Activated T-helper 1 cell treated with anti-CD3 and anti-CD28 coated beads, Interleukin-12 subunit alpha, Interleukin-12 subunit beta, Interleukin-2, Interleukin-4 antibody, amounts not matched to agents 30 ng/mL and 10 ng/mL and 1 ng/mL, durations not matched to agents 14 hours and 24 hours and 36 hours (primary cell): ENCODE results near the gene ARHGEF9. TPM values are rescaled to one million over a fixed set of nuclear protein-coding genes. Genes with fewer than 3 reads are reported as not detected.

Experiments used
- DNase-seq: peaks from one replicate; pipeline ENCODE4 v3.0.0; 2021; ENCODE audit warnings: low spot score
- H3K27ac Mint-ChIP-seq: one replicate; pipeline ENCODE4 v1.8.0; 2021; ENCODE audit warnings: mild to moderate bottlenecking, mixed read lengths
- H3K27me3 Mint-ChIP-seq: one replicate; pipeline ENCODE4 v1.8.0; 2022; ENCODE audit warnings: mild to moderate bottlenecking, moderate library complexity, mixed read lengths; ENCODE audit not compliant: insufficient read depth
- H3K36me3 Mint-ChIP-seq: one replicate; pipeline ENCODE4 v1.8.0; 2021; ENCODE audit warnings: low read depth, mixed read lengths
- H3K4me1 Mint-ChIP-seq: one replicate; pipeline ENCODE4 v1.8.0; 2021; ENCODE audit warnings: low read depth, mixed read lengths
- H3K4me3 Mint-ChIP-seq: one replicate; pipeline ENCODE4 v1.8.0; 2021; ENCODE audit warnings: mild to moderate bottlenecking, moderate library complexity, mixed read lengths
- H3K9me3 Mint-ChIP-seq: one replicate; pipeline ENCODE4 v1.8.0; 2021; ENCODE audit warnings: mixed read lengths
- intact Hi-C: fragments of 100-400 bp; cut with micrococcal nuclease; formaldehyde crosslinking; loops from one replicate; pipeline ENCODE4 v1.15.1; 2024
- total RNA-seq: library from RNA; stranded (reverse); gene quantifications from 2 replicates; pipeline ENCODE4 v1.2.3, GENCODE V29; 2022

Gene ARHGEF9
- total RNA-seq, 1 donor from 2014 or later, result 18.9 TPM

DNA sequence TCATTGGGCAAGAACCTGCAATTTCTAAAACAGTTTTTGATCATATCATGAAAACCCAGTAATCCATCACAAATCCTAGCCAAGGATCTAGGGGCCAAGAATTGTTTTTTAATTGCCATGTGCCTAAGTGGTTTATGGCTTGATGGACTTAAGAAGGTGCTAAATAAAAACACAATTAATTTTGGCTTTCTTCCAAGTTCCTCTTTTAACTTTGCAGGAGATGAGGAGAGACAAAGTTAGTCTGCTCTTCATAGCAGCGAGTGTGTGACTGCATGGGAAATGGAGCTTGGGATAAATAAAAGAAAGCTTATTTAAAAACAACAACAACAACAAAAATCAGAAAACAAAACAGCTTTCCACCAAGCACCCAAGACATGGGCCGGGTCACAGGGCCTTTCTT, 41.4 kb downstream of the ARHGEF9 start:
- no peaks in the 10 kb centered on the region for H3K27me3 Mint-ChIP-seq
- H3K9me3 Mint-ChIP-seq, result peaks cover 2% of the 10 kb centered on the region
- H3K4me3 Mint-ChIP-seq, result peak overlapping the region; percentile 37
- DNase-seq, result no peak
- intact Hi-C loops, result no loop called here
- no peak overlapping the region for H3K27ac Mint-ChIP-seq
- H3K4me1 Mint-ChIP-seq, result peaks cover 83% of the 10 kb centered on the region
- peaks cover 7% of the 10 kb centered on the region for H3K36me3 Mint-ChIP-seq

DNA sequence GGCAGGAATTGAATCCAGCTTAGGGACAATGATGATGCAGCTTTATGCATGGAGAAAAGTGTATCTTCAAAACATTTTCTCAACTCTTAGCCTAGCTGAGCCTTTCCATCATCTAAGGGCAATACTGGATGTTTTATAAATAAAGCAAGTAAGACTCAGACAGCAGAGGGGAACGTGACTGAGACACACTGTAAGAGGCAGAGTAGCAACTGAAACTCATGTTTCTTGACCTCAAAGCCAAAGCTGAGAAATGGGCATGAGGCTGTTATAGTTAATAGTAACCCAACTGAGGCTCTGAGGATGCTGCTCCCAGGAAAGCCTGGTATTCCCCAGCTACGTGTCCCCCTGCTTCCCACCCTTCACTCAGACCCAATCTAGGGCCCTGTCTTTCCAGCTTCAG, 44.6 kb downstream of the ARHGEF9 start:
- H3K27ac Mint-ChIP-seq, result no peak overlapping the region
- no peaks in the 10 kb centered on the region for H3K9me3 Mint-ChIP-seq
- H3K4me3 Mint-ChIP-seq, result no peak overlapping the region
- H3K4me1 Mint-ChIP-seq, result peaks cover 63% of the 10 kb centered on the region
- H3K27me3 Mint-ChIP-seq, result no peaks in the 10 kb centered on the region
- intact Hi-C loops, result no loop called here
- DNase-seq, result no peak
- peaks cover 3% of the 10 kb centered on the region for H3K36me3 Mint-ChIP-seq

DNA sequence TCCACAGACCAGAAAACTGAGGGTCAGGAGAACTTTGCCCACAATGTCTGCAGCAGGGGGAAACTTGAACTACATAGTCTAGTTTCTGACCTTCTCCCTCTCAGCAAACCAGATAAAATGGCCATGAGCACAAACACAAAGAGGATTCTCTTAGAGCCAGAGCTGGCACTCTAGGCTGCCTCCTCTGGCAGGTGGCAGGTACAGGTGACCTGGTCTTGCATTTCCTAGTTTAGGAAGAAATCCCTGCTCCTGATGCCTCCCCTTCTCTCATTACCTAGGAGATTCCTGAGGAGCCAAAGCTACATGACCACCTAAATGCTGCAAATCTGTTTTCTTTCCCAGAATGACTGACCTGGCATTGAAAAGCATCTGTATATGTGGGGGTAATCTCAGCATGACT, 45.1 kb downstream of the ARHGEF9 start:
- Mint-ChIP-seq H3K27ac (no peak overlapping the region), H3K9me3 (no peaks in the 10 kb centered on the region), H3K36me3 (peaks cover 3% of the 10 kb centered on the region), H3K4me3 (no peak overlapping the region), H3K4me1 (peaks cover 60% of the 10 kb centered on the region), H3K27me3 (no peaks in the 10 kb centered on the region)
- no peak for DNase-seq
- intact Hi-C loops, result loop anchor here (2.0 kb wide), 1 partner anchor 15 kb away; a partner anchor contains a TSS

DNA sequence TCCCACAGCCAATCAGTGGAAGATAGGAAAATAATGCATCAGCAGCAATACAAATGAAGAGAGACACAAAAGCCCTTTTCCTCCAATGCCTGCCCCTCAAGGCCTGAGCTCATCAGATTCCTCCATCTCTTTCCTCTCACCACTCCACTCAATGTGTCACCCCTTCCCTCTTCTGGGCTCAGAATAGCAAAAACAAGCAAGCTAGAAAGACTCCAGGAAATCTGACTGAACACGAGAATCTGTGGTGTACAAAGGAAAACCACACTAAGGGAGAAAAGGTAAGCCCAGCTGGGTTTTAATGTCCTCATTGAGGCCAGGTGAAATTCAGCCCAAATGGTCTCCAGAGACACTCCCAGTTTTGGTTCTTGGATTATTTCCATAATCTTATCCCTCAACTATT, 46.3 kb downstream of the ARHGEF9 start:
- intact Hi-C loops, result loop anchor here (2.0 kb wide), 1 partner anchor 16 kb away; a partner anchor contains a TSS
- Mint-ChIP-seq H3K36me3 (peaks cover 3% of the 10 kb centered on the region), H3K4me3 (peak overlapping the region; percentile 34), H3K4me1 (peaks cover 48% of the 10 kb centered on the region), H3K27ac (no peak overlapping the region), H3K9me3 (no peaks in the 10 kb centered on the region), H3K27me3 (no peaks in the 10 kb centered on the region)
- DNase-seq, result no peak

DNA sequence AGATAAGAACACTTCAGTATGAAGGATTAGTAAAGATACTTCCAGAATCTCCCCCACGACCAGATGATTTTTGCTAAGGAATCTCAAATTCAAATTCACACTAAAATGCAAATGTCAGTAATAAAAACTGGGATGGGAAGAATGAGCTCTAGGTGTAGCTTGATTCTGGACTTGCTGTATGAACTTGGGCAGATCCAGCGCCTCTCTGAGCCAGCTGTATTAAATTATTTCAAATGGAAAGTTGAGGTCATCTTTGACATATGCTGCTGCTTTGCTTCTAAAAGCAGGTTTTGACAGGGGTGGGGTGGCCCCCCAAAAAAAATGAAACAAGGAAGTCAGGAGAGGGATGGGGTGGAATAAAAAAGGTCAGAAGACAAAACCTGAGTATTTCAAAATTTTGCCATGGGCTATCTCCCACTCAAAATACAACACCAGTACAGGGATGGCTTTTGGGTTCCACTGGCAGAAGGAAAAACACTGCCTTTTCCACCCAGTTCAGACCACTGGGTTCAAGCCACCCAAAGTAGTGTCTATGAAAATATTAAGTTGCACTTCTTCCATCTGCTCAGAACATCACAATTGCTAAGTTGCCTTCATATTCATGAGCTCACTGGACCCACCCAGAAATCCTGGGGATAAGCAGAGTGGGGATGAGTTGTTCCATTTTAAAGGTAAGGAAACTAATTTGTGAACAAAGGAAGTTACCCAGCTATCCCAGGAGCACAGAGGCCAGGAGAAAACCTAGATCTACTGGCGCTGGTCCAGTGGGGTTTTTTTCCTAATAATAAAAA, 47.7 kb downstream of the ARHGEF9 start:
- intact Hi-C loops, result no loop called here
- Mint-ChIP-seq H3K27me3 (no peaks in the 10 kb centered on the region), H3K4me1 (peaks cover 47% of the 10 kb centered on the region), H3K9me3 (no peaks in the 10 kb centered on the region), H3K27ac (no peak overlapping the region), H3K4me3 (no peak overlapping the region), H3K36me3 (peaks cover 6% of the 10 kb centered on the region)
- DNase-seq, result no peak

DNA sequence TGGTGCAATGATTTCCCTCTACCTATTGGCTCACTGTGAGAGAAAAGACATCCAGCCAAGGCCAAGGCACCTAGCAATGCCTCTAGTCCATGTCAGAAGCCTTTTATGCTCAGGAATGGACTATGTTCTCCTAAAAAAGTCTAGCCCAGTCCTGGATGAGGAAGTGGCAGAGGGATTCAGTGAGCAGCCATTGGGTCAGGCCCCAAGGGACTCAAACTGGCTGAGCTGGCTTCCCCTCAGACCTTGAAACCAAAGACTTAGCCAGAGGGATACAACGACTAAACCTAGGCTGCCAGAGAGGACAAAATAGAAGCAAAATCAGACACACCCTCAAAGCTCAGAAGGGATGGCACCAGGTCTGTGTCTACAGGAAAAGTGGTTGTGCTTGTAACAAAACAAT, 49.1 kb downstream of the ARHGEF9 start:
- Mint-ChIP-seq H3K36me3 (peaks cover 8% of the 10 kb centered on the region), H3K27me3 (no peaks in the 10 kb centered on the region), H3K27ac (no peak overlapping the region), H3K4me1 (peaks cover 40% of the 10 kb centered on the region), H3K4me3 (no peak overlapping the region), H3K9me3 (no peaks in the 10 kb centered on the region)
- no peak for DNase-seq
- intact Hi-C loops, result no loop called here

DNA sequence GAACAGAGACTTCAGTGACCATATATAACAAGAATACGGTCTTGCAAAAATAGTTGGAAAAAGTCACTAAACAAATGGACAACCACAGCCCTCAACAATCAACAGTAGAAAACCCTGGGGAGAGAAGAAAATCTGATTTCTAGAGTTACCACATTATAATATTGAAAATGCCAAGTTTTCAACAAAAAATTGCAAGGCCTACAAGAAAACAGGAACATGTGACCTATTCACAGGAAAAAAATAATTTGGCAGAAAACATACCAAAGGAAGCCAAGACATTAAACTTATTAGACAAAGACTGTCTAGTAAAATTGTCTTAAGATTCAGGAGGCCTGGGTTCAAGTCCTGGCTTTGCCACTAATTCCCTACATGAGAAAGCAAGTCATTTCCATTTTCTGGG, 64.7 kb downstream of the ARHGEF9 start:
- H3K9me3 Mint-ChIP-seq, result no peaks in the 10 kb centered on the region
- peaks cover 7% of the 10 kb centered on the region for H3K4me1 Mint-ChIP-seq
- intact Hi-C loops, result no loop called here
- no peak overlapping the region for H3K4me3 Mint-ChIP-seq
- H3K36me3 Mint-ChIP-seq, result peaks cover 33% of the 10 kb centered on the region
- H3K27me3 Mint-ChIP-seq, result no peaks in the 10 kb centered on the region
- no peak overlapping the region for H3K27ac Mint-ChIP-seq
- DNase-seq, result no peak

DNA sequence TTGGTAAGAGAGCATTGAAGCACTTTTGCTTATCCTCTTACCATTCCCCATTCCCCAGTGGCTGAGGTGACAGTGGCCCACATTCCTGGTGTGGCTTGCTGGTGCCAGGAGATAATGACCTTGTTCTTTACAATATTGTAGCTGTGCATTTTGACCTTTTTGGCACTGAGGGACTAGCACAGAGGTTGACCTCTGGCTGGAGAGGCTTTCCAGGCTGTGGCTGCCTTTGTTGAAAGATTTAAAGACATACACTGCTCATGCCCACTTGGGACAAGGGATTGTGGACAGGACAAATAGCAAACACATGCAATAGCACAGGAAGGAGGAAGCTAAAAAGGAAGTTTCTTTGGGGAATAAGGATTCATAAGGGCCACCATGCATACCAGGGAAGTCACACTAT, 65.4 kb downstream of the ARHGEF9 start:
- H3K27me3 Mint-ChIP-seq, result no peaks in the 10 kb centered on the region
- H3K4me1 Mint-ChIP-seq, result peaks cover 7% of the 10 kb centered on the region
- peaks cover 33% of the 10 kb centered on the region for H3K36me3 Mint-ChIP-seq
- intact Hi-C loops, result no loop called here
- no peak for DNase-seq
- no peaks in the 10 kb centered on the region for H3K9me3 Mint-ChIP-seq
- H3K4me3 Mint-ChIP-seq, result no peak overlapping the region
- no peak overlapping the region for H3K27ac Mint-ChIP-seq

DNA sequence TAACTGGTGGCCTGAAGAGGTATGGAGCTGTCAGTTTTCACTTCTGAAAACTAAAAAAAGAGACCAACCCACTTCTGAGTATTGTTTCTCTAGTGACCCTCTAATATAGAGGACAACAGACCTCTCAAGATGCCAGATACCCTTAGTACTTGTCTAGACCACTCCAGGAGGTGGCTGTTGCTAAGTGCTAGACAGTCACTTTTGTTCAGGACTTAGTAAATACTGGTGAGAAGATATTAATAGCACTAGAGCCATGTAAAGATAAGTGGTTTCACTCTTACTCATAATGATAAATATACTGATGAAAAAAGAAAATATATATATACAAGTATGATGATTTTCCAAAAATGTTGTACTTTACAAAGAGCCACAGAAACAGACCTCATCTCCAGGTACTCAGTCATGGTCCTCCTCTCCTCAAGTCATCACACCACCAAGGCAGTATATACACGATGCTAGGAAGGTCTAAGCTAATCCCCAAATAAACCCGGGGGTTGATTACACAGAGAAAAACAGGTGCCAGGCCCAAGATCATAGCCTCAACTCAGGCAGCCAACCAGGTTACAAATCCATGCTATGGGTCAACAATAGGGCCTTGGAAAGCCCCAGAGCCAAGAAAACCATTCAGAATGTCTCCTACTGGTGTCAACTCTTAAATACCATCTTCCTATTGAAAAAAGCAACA, 66.9 kb downstream of the ARHGEF9 start:
- intact Hi-C loops, result no loop called here
- H3K27ac Mint-ChIP-seq, result no peak overlapping the region
- no peak for DNase-seq
- H3K4me3 Mint-ChIP-seq, result no peak overlapping the region
- H3K36me3 Mint-ChIP-seq, result peaks cover 32% of the 10 kb centered on the region
- no peaks in the 10 kb centered on the region for H3K27me3 Mint-ChIP-seq
- H3K9me3 Mint-ChIP-seq, result no peaks in the 10 kb centered on the region
- no peaks in the 10 kb centered on the region for H3K4me1 Mint-ChIP-seq

DNA sequence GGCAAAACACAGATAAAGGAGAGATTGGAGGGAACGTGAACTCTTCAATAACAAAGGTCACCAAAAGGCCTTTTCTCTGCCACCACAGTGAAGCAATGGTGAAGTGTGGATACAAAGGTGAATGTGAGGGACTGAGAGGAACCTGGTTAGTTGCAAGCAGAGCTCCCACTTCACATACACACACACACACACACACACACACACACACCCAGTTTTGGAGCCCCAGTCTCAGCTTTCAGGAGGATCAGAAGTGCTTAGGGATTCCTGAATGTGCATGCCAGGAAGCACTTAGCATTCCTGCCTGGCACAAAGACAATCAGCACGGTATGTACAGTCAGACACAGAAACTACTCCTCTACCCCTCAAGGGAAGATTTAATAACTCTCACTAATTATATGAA, 71.5 kb downstream of the ARHGEF9 start:
- Mint-ChIP-seq H3K36me3 (peaks cover 26% of the 10 kb centered on the region), H3K27me3 (no peaks in the 10 kb centered on the region), H3K9me3 (no peaks in the 10 kb centered on the region), H3K4me3 (no peak overlapping the region), H3K27ac (no peak overlapping the region), H3K4me1 (no peaks in the 10 kb centered on the region)
- intact Hi-C loops, result no loop called here
- no peak for DNase-seq

DNA sequence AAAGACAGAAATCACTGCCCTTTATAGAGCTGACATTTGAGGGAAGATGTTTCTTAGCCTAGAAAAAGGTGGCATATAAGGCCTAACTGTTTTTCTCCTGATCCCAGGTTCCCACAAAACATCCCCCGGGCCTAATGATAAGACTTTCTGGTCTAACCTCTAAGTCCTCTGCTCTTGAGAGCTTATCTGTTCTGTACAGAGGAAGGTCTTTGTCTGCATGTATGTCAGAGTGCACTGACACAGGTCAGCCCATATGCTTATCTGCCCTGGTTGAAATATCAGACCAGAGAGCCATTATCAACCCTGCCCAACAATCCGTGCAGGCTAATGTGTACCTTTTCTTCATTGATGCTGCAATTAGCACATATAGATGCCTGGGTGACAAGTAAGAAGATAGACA, 76.2 kb downstream of the ARHGEF9 start:
- H3K27ac Mint-ChIP-seq, result no peak overlapping the region
- no peak for DNase-seq
- intact Hi-C loops, result no loop called here
- H3K36me3 Mint-ChIP-seq, result peaks cover 26% of the 10 kb centered on the region
- no peaks in the 10 kb centered on the region for H3K27me3 Mint-ChIP-seq
- no peaks in the 10 kb centered on the region for H3K9me3 Mint-ChIP-seq
- no peak overlapping the region for H3K4me3 Mint-ChIP-seq
- H3K4me1 Mint-ChIP-seq, result no peaks in the 10 kb centered on the region

DNA sequence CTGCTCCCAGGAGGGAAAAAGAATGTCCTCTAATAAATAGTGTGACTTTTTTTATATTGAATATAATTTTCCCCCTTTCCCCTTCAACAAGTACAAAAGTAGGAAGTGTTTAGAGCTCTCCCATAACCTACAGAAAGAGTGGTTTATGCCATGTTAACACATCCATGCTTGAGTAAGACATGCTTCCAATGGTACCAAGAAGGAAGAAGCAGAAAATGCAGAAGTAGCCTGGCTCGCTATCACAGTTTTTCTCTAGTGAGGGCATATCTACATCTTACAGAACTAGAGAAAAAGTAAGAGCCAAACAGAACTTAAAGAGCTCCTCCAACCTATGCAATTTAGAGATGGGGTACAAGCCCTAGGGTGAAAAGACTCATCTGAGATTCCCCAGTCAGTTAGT, 82.5 kb downstream of the ARHGEF9 start:
- intact Hi-C loops, result no loop called here
- Mint-ChIP-seq H3K4me1 (no peaks in the 10 kb centered on the region), H3K36me3 (peaks cover 34% of the 10 kb centered on the region), H3K9me3 (peaks cover 5% of the 10 kb centered on the region), H3K4me3 (no peak overlapping the region), H3K27ac (no peak overlapping the region), H3K27me3 (no peaks in the 10 kb centered on the region)
- no peak for DNase-seq

DNA sequence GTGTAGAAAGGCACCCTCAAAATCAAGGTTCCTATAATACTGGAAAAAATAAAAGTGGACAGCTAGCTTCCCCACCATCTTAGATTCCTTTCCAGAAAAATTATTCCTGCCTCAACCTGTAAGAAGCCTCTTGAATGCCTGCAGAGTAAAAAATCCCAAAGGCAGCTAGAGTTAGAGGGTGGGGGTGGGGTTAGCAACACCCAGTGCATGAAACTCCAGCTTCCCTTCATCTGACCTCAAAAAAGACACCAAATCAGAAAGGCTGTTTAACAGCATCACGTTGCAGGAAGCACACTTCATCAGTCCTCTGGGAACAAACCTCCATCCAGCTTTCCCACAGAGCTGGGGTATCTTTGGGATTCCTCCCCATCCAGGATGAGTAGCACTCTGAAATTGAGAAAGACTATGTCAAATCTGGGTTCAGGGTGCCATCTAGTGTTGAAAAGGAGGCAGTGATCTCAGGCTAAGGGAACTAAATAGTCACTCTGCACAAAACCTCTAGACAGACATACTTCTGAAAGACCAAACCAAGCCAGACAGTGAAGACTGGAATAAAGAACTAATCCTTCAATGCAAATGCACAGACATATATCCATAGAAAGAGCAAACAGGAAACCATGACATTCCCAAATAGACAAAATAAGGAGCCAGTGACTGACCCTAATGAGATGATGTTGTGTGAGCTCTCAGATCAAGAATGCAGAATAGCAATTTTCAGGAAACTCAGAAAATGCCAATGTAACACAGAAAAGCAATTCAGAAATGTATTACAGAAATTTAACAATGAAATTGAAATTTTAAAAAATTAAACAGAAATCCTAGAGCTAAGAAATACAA, 97.9 kb downstream of the ARHGEF9 start:
- Mint-ChIP-seq H3K27me3 (no peaks in the 10 kb centered on the region), H3K9me3 (peaks cover 13% of the 10 kb centered on the region), H3K36me3 (peaks cover 26% of the 10 kb centered on the region), H3K4me3 (no peak overlapping the region), H3K4me1 (no peaks in the 10 kb centered on the region), H3K27ac (no peak overlapping the region)
- no peak for DNase-seq
- intact Hi-C loops, result no loop called here
